SIG-M5 (cell line): ENCODE data around the gene CREBBP.
"Not testable (repeated sequence)": the region's sequence is repeated elsewhere in the genome, so short reads cannot be mapped to it uniquely, and the experiment has no call there.

ENCODE experiments used
- DNase-seq: peaks from one replicate; lab custom pipeline; 2025; lab: John Stamatoyannopoulos, UW

Gene CREBBP

GRCh38 chr16:3880623-3881498 lies at the start of gene CREBBP:
Gene CREBBP (minus strand): TSS chr16:3880713. CDS start chr16:3879916, 797 bp downstream.
- DNase-seq: peak; percentile 15

- not testable (repeated sequence) for DNase-seq
These were observed 46.6 kb upstream of the CREBBP start for GRCh38 chr16:3927147-3927546.

GRCh38 chr16:3924763-3925162 lies 44.2 kb upstream of the CREBBP start:
- DNase-seq: no peak

DNA sequence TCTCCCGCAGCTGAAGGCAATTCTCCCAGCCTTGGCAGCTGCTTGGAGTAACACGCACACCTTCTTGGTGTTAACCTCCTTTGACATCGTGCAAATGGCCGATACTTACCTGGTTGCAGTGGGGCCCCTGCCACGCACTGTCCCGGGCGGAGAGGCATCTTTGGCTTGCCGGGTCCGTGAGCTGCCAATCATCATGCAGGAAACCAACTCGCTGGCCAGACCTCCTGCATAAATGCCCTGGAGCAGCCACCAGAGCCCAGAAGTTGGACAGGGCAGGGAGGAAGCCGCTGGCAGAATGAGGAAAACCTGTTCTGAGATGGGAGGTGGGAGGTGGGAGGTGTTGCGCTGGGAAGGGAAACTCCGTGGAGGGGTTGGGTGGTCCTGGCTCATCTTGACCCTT lies 41.7 kb upstream of the CREBBP start:
- no peak for DNase-seq

DNA sequence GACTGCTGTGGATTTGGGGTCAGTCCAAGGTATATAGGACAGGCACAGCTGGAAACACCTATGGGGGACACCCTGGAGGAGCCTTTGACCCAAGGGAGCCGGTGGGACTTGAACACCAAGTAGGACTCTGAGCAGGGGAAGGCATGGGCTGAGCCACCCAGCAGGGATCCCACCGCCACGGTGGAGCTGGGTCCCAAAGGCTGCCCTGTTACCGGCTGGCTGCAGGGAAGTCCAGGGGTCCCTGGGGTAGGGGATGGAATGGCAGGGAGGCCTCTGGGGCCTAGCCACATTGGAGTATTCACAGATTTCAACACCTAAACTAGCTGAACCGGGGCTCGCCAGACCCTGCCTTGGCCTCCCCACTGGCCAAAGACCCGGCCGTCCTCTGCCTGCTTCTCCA lies 39.7 kb upstream of the CREBBP start:
- no peak for DNase-seq

DNA sequence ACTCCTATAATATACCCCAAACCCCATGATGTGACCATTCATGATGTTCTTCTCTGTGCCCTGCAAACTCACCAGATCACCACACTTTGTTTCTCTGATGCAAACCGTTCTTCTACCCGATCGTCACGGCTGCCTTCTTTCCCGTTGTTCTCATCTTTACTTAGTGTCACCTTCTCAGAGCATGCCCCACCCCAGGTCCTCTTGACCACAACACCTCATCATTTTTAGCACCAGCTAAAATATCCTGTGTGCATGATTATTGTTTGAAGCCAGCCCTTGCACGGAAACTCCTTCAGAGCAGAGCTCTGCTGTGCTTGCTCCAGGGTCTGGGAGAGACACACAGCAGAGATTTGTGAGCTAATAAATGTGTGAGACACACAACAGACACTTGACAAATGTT lies 38.9 kb upstream of the CREBBP start:
- no peak for DNase-seq

GRCh38 chr16:3915426-3916260 lies 35.1 kb upstream of the CREBBP start:
- DNase-seq: no peak

DNA sequence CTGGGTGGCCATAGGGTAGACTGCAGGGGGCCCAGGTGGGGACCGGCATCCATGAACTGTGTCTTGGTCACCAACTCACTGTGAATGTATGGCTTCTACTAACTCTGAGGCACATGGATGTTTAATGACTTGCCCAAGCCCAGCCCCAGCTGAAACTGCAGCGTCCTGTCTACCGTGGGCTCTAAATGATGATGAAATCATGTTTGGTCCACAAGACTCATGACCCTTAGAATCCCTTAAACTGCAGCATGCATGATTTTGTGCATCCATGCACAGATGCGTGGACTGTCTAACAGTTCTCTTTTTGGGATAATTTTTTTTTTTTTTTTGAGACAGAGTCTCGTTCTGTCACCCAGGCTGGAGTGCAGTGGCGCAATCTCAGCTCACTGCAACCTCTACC lies 32.4 kb upstream of the CREBBP start:
- DNase-seq: no peak

GRCh38 chr16:3912373-3912772 lies 31.9 kb upstream of the CREBBP start:
- DNase-seq: no peak

GRCh38 chr16:3911741-3912140 lies 31.2 kb upstream of the CREBBP start:
- not testable (repeated sequence) for DNase-seq

GRCh38 chr16:3909791-3910583 lies 29.5 kb upstream of the CREBBP start:
- DNase-seq: no peak

GRCh38 chr16:3908951-3909437 lies 28.5 kb upstream of the CREBBP start:
- no peak for DNase-seq

- DNase-seq: no peak
These were observed 27.1 kb upstream of the CREBBP start for GRCh38 chr16:3907586-3907985.

GRCh38 chr16:3906363-3906762 lies 25.9 kb upstream of the CREBBP start:
- no peak for DNase-seq

- DNase-seq: no peak
These were observed 24.4 kb upstream of the CREBBP start for GRCh38 chr16:3904875-3905274.

DNA sequence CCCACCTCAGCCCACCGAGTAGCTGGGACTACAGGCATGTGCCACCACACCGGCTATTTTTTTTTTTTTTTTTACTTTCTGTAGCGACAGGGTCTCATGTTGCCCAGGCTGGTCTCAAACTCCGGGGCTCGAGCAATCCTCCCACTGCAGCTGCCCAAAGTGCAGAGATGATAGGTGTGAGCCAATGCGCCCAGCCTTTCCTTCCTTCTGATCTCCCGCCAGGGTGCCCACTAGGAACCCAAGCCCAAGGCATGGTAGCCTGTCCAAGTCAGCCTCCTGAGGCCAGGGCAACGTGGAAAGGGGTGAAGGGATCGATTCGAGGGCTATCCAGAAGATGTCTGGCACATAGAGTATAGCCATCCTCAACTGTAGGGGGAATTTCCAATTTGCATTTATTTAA lies 9.6 kb upstream of the CREBBP start:
- no peak for DNase-seq

DNA sequence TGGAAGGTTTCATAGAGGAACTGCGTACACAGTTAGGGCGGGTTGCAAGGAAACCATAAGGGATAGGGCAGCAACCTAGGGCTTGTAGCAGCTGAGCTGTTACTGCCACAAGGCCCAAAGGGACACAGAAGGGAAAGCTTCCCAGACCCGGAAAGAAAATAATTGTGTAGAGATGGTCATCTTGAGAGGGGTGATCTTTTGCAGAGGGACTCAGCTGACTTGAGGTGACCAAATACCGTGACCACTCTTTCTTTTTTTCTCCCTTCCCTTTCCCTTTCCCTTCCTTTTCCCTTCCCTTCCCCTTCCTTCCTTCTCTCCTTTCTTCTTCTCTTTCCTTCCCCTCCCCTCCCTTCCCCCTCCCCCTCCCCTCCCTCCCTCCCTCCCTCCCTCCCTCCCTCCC lies 8.5 kb upstream of the CREBBP start:
- no peak for DNase-seq

DNA sequence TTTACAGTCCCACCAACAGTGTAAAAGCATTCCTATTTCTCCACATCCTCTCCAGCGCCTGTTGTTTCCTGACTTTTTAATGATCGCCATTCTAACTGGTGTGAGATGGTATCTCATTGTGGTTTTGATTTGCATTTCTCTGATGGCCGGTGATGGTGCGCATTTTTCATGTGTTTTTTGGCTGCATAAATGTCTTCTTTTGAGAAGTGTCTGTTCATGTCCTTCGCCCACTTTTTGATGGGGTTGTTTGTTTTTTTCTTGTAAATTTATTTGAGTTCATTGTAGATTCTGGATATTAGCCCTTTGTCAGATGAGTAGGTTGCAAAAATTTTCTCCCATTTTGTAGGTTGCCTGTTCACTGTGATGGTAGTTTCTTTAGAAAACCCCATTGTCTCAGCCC lies 5.5 kb upstream of the CREBBP start:
- DNase-seq: not testable (repeated sequence)

- DNase-seq: no peak
These were observed 3.9 kb upstream of the CREBBP start for GRCh38 chr16:3884398-3884797.

DNA sequence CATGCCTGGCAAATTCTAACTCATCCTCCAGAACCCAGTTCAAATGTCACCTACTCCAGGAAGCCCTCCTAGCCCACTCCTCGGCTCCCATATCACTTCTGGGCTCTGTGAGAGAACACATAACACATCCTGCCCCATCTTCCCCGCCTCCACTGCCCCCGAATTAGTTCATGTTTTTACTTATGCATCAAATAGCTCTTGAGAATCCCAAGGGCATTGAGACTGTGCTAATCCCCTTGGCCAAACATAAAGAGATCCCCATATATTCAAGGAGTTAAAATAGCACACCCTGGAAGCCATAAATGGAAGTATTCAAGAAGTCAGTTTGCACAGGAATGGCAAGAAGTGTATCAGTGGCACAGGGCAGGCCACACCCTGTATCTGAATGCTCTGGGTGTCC lies 2.0 kb upstream of the CREBBP start:
- DNase-seq: no peak

GRCh38 chr16:3881499-3881990 lies 1.0 kb upstream of the CREBBP start:
- no peak for DNase-seq
